GM21619 (cell line): Measurements from ENCODE around the gene PRSS57.
"Not testable (repeated sequence)": the region's sequence is repeated elsewhere in the genome, so short reads cannot be mapped to it uniquely, and the experiment has no call there.

ENCODE experiments used
- ATAC-seq: cut with Tn5 transposase; IDR thresholded peaks from one replicate; pipeline ENCODE4 v1.9.1; 2021; ENCODE audit not compliant: unreplicated experiment

Gene PRSS57

GRCh38 chr19:723714-724113 lies 28.5 kb upstream of the PRSS57 start:
- no peak for ATAC-seq

- ATAC-seq = no peak
Observed at GRCh38 chr19:723247-723646, 28.0 kb upstream of the PRSS57 start.

GRCh38 chr19:722553-723101 lies 27.4 kb upstream of the PRSS57 start:
- ATAC-seq = no peak

- ATAC-seq = no peak
Observed at GRCh38 chr19:720345-721160, 25.3 kb upstream of the PRSS57 start.

- ATAC-seq = no peak
Observed at GRCh38 chr19:719636-720344, 24.5 kb upstream of the PRSS57 start.

- ATAC-seq = no peak
Observed at GRCh38 chr19:718991-719512, 23.8 kb upstream of the PRSS57 start.

GRCh38 chr19:718251-718951 lies 23.1 kb upstream of the PRSS57 start:
- no peak for ATAC-seq

- ATAC-seq = no peak
Observed at GRCh38 chr19:715347-715746, 20.1 kb upstream of the PRSS57 start.

- no peak for ATAC-seq
Observed at GRCh38 chr19:711254-711653, 16.0 kb upstream of the PRSS57 start.

- no peak for ATAC-seq
Observed at GRCh38 chr19:710767-711166, 15.5 kb upstream of the PRSS57 start.

- ATAC-seq = no peak
Observed at GRCh38 chr19:709965-710571, 14.8 kb upstream of the PRSS57 start.

GRCh38 chr19:709196-709964 lies 14.1 kb upstream of the PRSS57 start:
- no peak for ATAC-seq

- ATAC-seq = no peak
Observed at GRCh38 chr19:708154-709143, 13.2 kb upstream of the PRSS57 start, which contains the start of gene PALM. PALM (plus strand) TSS chr19:708935; CDS start chr19:709147, 212 bp downstream.

- ATAC-seq = no peak
Observed at GRCh38 chr19:704447-704741, 9.1 kb upstream of the PRSS57 start.

- no peak for ATAC-seq
Observed at GRCh38 chr19:703651-704446, 8.6 kb upstream of the PRSS57 start.

GRCh38 chr19:703329-703650 lies 8.0 kb upstream of the PRSS57 start:
- ATAC-seq = no peak

GRCh38 chr19:702847-703246 lies 7.6 kb upstream of the PRSS57 start:
- ATAC-seq = not testable (repeated sequence)

GRCh38 chr19:699885-700284 lies 4.6 kb upstream of the PRSS57 start:
- not testable (repeated sequence) for ATAC-seq
